Stimulated activated CD8-positive, alpha-beta memory T cell treated with anti-CD3 and anti-CD28 coated beads, Interleukin-12 subunit alpha, Interleukin-12 subunit beta, amount 100 ng/mL, for 24 hours (primary cell): ENCODE measurements around the gene KCNAB1.

Source experiments
- DNase-seq: peaks from one replicate; pipeline ENCODE4 v3.0.0-alpha.2; 2020; ENCODE audit errors: extremely low read depth

The KCNAB1 gene

GRCh38 chr3:156317462-156318074 is 197.2 kb downstream of the KCNAB1 start:
- DNase-seq: no peak

- no peak for DNase-seq
Measured at GRCh38 chr3:156321945-156322344, 201.6 kb downstream of the KCNAB1 start.

- no peak for DNase-seq
Measured at GRCh38 chr3:156323466-156323865, 203.1 kb downstream of the KCNAB1 start.

DNA sequence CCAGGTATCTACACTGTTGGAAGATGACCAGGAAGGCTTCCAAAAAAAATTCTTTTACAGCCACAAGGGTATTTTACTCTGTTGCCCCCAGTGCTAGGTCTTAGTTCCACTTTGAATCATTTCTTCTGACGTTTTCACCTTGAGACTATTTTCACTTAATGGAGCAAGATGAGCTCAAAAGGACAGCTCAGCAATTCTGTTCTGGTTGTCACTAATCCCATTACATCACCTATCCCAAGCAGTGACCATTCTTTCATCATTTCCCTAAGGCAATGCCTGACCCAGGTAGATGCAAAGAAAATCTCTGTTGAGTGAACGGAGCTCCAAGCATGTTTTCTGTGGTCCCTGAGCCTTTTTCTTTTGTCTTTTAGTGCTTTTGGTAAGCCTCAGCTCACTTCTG is 210.0 kb downstream of the KCNAB1 start:
- no peak for DNase-seq

GRCh38 chr3:156332304-156332703 is 211.9 kb downstream of the KCNAB1 start:
- DNase-seq: no peak

DNA sequence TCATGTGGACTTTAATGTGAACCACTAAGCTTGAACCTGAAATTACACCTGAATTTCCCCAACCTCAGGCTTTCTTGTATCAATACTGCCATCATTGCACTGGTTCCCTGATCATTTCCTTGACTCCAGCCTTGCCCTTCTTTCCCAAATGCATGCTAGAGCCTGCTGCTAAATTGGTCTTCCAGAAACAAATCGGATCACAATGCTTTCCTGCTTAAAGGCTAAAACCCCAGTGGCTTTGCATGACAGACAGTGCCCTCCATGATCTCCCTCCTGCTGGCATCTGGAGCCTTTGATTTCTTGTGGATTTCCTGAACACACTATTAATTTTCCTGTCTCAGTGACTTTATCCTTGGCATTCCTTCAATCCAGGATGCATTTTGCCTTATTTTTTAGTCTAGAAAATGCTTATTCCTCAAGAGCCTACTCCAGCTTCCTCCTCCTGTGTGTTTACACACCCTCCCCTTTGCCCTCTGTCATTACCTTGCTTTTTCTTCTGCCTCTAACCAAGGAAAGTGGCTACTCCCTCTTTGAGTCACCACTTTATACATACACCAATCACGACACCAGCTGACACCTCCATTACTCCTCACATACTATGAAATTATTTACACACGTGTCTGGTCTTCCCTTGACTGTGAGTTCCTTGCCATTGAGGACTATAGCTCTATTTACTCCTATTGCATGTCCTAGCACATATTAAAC is 214.6 kb downstream of the KCNAB1 start:
- DNase-seq: no peak

DNA sequence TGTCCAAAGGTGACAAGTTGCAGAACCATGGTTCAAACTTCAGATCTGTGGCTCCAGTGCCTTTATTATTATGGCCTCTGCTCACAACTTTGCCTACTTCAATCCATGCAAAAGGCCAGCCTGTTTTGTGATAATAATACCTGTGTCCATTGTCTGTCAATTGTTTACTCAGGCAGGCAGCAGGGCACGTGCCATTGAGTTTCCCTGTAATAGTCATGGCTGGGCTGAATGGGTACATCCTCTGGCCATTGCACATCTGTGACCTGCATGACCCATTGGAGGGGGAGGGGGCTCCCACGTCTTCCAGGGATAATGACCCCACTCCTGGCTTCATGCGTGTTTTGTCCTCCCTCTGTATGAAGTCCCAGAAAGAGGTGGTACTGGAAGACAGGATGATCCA is 219.1 kb downstream of the KCNAB1 start:
- no peak for DNase-seq

DNA sequence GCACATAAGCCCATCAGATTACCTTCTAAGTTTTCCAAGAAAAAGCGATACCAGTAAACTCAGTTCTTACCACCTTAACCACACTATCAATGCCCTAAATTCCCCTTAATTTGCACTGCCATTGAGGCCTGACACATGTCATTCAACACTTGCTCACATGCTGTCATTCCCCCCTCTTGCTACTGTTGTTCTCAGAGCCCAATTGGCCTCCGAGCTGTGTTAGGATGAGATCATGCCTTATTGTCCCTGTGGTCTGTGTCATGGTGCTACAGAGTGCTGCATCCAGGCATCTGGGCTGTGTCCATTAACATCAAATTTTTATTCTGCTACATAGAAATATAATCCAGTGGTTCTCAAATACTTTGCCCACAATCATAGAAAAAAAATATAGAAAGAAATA is 221.0 kb downstream of the KCNAB1 start:
- no peak for DNase-seq

DNA sequence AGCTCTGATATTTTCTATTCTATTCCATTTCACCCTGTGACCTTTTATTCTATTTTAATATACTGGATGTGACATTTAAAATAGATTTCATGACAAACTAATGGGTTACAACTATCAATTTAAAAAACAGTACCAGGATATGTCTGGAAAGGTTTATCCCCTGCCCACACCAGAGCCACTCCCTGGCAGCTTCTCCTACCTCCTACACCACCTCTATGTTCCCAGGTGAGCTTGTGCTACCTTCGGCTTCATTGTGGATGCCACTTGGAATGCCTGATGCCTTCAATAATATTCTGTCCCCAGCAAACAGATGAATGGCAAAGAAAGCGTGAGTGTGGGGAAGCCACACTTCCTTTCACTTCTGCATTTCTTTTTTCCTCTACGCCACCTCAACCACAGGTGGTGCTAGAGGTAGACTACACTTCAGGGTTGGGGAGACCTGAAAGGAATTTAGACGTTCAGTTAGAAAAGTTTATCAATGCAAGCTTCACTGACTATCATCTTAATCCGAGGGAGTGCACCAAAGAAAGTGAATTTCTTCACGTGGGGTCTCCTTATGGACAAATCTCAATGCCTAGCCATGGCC is 221.5 kb downstream of the KCNAB1 start:
- no peak for DNase-seq

GRCh38 chr3:156344215-156344614 is 223.8 kb downstream of the KCNAB1 start:
- no peak for DNase-seq

GRCh38 chr3:156349111-156349510 is 228.7 kb downstream of the KCNAB1 start:
- DNase-seq: no peak

DNA sequence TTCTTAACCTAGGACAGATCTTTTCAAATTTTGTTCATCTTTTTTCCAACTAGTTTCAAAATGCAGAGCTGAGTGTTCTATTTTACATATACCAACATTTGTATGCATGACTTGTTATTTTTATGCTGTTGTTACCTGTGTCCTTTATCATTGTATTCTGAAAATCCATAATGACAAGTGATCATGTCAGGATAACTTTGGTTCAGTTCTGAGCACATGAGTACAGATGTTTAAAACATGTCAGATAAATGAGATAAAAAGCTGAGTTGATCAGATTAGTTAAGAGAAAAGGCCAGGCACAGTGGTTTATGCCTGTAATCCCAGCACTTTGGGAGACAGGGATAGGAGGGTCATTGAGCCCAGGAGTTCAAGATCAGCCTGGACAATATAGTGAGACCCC is 229.6 kb downstream of the KCNAB1 start:
- no peak for DNase-seq

GRCh38 chr3:156350781-156351180 is 230.4 kb downstream of the KCNAB1 start:
- no peak for DNase-seq

DNA sequence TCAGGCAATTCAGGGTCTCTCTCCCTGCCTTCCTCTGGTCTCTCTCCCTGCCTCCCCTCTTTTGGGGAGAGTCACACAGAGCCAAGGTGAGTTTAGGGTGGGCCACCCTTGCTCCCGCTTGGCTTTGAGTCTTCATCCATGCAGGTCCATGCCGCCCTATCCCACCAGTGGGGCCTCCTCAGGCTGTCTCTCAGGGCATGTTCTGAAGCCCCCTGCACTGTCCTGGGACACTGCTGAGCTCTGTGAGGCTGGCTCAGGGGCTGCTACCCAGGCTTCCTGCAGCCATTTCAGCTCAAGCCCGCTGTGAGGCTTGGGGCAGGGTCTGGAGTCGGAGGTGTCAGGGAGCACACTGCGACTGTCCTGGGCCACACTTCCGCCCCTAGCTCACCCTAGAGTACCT is 231.4 kb downstream of the KCNAB1 start:
- DNase-seq: no peak

DNA sequence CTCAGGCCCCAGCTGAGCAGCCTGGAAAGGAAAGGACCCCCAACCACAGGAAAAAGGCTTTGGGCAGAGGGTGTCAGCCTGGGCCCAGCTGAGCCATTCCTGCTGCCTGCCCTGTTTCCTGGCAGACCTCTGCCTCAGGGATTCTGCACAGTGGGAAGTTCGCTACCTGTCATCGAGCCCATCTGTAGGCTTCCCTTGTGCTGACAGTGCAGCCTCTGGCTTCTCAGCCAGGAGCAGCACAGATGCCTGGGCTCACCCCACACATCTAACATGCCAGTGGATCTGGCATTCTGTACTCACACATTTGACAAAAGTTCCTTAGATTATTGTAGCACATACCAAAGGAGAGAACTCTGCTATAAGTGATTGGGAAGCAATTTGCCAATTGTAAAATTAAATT is 232.3 kb downstream of the KCNAB1 start:
- DNase-seq: no peak

DNA sequence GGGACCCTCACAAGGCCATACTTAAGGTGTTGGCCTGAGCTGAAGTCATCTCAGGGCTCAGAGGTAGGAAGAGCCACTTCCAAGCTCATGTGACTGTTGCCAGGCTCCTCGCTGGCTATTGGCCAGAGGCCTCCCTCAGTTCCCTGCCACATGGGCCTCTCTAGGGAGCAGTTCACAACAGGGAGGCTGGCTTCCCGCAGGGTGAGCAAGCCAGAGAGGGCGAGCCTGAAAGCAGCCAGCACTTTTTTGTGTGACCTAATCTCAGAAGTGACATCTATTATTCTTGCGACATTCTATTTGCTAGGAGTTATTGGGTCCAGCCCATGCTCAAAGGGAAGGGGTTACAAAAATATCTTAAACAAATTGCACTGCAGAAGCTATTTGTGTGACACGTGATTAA is 233.2 kb downstream of the KCNAB1 start:
- no peak for DNase-seq

GRCh38 chr3:156356537-156357363 is 236.4 kb downstream of the KCNAB1 start:
- no peak for DNase-seq

DNA sequence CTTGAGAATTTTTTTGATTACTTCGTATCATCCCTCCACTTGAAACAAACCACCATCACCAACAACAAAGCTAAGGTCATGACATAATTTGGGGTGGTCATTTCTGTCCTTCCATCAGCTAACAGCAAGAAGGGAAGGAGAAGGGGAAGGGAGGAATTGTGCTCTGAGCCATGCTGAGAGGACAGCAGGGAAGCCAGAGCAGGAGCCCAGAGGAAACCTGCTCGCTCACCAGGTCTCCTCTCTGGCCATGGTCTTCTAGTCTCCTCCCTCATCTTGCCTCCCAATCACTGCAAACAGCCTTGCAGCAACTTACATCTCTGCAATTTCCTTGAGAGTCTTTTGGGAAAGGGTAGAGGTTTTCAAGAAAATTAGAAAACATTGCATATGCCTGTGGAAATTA is 237.9 kb downstream of the KCNAB1 start:
- DNase-seq: no peak

GRCh38 chr3:156359368-156359767 is 239.0 kb downstream of the KCNAB1 start:
- DNase-seq: no peak

- no peak for DNase-seq
Measured at GRCh38 chr3:156360083-156360482, 239.7 kb downstream of the KCNAB1 start.

DNA sequence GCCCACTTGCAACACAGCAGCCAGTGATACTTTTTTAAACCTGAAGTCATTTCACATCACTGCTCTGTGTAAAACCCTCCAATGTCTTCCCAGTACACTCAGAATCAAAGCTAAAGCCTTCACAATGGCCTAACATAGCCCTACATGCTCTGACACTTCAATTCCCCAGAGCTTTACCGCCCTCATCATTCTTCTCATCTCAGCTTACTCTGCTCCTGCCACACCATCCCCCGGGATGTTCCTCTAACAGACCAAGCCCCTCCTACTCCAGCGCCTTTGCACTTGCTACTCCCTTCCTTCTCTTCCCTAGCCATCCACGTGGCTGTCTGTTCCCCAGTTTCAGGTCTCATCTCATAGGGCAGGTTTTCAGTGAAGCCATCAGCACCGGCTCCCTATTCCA is 240.6 kb downstream of the KCNAB1 start:
- DNase-seq: no peak

GRCh38 chr3:156366559-156366958 is 246.2 kb downstream of the KCNAB1 start:
- no peak for DNase-seq

DNA sequence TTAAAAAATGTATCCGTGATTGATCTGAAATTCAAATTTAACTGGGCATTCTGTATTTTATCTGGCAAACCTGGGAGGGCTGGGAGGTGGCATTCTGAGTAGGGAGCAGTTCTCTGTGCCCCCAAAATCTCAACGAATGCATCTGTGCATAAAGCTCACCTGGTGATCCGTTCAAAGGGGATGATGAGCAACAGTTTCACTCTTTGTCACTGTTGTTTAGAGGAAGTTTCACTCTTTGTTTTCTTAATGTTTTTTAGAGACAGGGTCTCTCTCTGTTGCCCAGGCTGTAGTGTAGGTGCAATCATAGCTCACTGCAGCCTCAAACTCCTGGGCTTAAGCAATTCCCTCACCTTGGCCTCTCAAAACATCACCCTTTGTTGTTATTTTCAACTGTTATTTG is 247.8 kb downstream of the KCNAB1 start:
- no peak for DNase-seq
